ENCODE results near the gene C3orf33.

C3orf33 gene

DNA sequence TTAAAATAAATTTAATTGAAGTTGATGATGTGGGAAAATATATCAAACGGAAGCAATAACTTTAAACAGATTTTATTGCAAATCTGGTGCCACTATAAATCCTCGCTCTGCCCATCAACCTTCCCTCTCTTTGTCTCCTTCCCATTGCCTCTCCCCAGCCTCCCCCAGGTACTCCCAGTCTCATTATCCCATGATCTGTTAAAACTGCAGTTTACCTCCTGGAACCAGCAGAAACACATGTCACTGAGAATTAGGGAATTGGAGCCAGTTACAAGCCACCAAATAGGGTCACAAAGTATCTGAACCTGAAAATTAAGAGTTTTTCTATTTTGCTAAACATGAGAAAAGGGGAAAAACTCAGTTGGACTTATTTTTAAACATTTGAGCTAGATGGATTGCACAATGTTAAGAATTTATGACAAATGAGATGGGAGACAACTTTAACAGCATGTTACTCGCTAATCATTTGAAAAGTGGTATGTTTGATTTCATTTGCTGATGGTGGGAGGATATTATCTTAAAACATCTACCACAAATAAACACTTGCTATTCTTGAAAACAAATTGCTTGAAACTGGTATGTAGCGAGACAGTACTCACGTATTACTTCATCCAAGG, 63.6 kb downstream of the C3orf33 start:
- no peak for DNase-seq (ENCODE audit: low read depth in 2 of 2)

- no peak for DNase-seq (ENCODE audit: low read depth in 2 of 2)
Observed at GRCh38 chr3:155741603-155742002, 64.5 kb downstream of the C3orf33 start.

DNA sequence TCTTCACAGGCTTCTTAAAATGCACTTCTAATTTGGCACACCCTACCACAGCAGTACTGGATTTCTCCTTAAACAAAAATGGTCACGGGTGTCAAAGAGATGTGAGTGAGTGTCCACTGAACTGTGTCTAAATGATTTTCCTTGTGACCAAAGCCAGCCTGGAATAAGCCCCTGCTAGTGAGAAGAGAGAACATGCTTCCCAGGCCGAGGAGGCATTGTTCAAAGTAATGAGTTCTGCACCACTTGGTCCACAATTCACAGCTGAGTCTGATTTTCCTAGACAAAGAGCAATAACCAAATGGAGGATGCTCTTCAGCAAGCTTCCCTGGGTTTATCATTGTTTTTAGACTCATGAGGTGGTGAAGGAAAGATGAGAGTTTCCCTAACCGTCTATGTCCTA, 65.0 kb downstream of the C3orf33 start:
- no peak for DNase-seq (ENCODE audit: low read depth in 2 of 2)

DNA sequence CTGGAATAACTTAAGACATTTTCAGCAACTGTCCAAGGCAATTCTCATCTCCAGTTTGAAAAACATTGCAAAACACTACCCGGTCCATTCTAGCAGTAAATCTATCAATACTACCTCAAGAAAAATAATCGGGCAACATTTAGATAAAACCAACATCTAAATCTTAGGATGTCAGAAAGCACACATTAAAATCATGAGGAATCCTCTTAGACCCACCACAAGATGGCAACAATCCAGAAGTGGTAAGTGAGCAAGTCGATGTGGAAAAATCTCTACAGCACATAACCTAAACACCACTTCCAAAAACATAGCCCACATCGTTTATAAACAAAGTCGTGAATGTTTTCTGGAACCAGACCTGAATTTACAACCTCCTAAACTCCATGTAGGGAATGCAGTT, 66.9 kb downstream of the C3orf33 start:
- no peak for DNase-seq (ENCODE audit: low read depth in 2 of 2)

GRCh38 chr3:155738580-155739076, 67.5 kb downstream of the C3orf33 start:
- DNase-seq (ENCODE audit: low read depth in 2 of 2) = no peak

DNA sequence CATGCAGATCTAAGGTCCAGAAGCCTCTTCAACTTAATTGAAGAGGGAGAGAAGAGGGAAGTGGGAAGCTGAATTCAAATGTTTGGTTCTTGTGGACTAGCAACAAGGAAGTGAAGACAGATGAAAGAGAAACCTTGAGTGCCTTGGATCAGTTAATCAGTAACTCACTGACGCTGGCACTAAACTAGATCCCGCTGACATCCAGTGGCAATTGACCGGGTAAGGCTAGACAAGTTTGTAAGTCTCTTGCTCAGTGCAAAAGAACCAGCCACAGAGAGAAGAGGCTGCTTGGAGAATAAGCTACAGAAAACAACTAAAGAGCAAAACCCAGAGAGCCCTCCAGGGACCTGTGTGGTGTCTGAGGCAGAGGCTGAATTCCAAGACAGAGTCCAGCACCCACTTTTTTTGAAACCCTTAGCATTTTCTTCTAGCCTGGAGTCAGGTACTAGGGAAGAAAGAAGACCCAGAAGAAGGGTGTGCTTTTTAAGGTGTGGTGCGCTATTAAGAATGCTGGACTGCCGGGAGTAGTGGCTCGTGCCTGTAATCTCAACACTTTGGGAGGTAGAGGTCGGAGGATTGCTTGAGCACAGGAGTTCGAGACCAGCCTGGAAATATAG, 68.1 kb downstream of the C3orf33 start:
- no peak for DNase-seq (ENCODE audit: low read depth in 2 of 2)

GRCh38 chr3:155736381-155736780, 69.7 kb downstream of the C3orf33 start:
- DNase-seq (ENCODE audit: low read depth in 2 of 2) = no peak

GRCh38 chr3:155730843-155731242, 75.2 kb downstream of the C3orf33 start:
- no peak for DNase-seq (ENCODE audit: low read depth in 2 of 2)

DNA sequence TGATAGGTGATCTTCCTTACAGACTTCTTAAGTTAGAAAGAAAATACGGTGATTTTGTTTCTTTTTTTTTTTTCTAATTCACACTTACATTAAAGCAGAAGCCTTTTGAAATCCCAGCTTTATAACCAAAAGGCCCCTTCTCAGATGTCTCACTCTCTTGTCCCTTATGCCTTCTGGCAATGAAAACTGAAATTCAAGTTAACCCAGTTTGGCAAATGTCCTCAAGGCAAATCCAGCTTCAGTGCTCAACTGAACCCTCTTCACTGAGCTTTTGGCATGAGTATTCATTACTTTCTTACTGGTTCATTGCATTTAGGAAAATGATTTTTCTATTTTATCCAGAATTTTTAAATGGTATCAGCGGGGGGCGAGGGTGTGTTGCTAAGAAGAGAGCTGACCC, 78.2 kb downstream of the C3orf33 start:
- no peak for DNase-seq (ENCODE audit: low read depth in 2 of 2)

DNA sequence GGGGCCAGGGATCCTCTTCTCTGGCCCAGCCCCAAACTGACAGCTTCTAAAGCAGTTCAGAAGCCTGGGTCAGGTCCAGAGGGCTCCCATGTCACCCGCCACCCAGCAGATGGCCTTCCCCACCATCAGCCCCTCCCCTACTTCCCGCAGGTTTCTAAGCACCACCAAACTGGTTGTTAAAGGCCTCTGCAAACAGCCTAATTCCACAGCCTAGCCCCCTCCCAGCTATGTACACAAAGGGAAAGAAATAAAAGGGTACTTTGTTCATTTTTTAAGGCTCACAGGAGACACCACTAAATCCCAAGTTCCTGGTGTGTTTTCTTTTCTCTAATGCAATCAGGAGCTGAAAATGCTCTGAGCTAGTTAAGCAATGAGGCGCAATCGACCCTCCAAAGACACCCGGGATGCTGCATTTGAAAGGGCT, 91.8 kb downstream of the C3orf33 start:
- no peak for DNase-seq (ENCODE audit: low read depth in 2 of 2)
